ENCODE results near the gene CD226.

GRCh38 chr18:69854455-69854854 is 93.2 kb downstream of the CD226 start:
- TF ChIP-seq PATZ1 (CRISPR knock-in tag; IDR thresholded peaks at IDR 0.05; ENCODE audit: borderline replicate concordance) (no peak), BACH2 (CRISPR knock-in tag; IDR thresholded peaks at IDR 0.05; ENCODE audit: borderline replicate concordance) (no peak), ARNTL (CRISPR knock-in tag; IDR thresholded peaks at IDR 0.05; ENCODE audit: borderline replicate concordance, low read depth) (no peak), ZNF8 (CRISPR knock-in tag; IDR thresholded peaks at IDR 0.05) (no peak), ZFP30 (CRISPR knock-in tag; IDR thresholded peaks at IDR 0.05) (no peak), OSR1 (CRISPR knock-in tag; IDR thresholded peaks at IDR 0.05) (no peak), TCF4 (CRISPR knock-in tag; IDR thresholded peaks at IDR 0.05; ENCODE audit: borderline replicate concordance) (no peak), ZNF70 (CRISPR knock-in tag; IDR thresholded peaks at IDR 0.05) (no peak), TSHZ2 (CRISPR knock-in tag; IDR thresholded peaks at IDR 0.05) (no peak), RARB (CRISPR knock-in tag; IDR thresholded peaks at IDR 0.05) (no peak), CSDC2 (CRISPR knock-in tag; IDR thresholded peaks at IDR 0.05) (no peak)
- TF ChIP-seq, protein P1, sequence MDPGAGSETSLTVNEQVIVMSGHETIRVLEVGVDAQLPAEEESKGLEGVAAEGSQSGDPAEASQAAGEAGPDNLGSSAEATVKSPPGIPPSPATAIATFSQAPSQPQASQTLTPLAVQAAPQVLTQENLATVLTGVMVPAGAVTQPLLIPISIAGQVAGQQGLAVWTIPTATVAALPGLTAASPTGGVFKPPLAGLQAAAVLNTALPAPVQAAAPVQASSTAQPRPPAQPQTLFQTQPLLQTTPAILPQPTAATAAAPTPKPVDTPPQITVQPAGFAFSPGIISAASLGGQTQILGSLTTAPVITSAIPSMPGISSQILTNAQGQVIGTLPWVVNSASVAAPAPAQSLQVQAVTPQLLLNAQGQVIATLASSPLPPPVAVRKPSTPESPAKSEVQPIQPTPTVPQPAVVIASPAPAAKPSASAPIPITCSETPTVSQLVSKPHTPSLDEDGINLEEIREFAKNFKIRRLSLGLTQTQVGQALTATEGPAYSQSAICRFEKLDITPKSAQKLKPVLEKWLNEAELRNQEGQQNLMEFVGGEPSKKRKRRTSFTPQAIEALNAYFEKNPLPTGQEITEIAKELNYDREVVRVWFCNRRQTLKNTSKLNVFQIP (CRISPR knock-in tag; IDR thresholded peaks at IDR 0.05; ENCODE audit: borderline replicate concordance, low read depth): no peak
